GM21737 (cell line): Measurements from ENCODE around the gene DNTTIP2.
"Not testable (repeated sequence)": the region's sequence is repeated elsewhere in the genome, so short reads cannot be mapped to it uniquely, and the experiment has no call there.

Experiments used
- ATAC-seq: cut with Tn5 transposase; IDR thresholded peaks from one replicate; pipeline ENCODE4 v1.9.1; 2021; ENCODE audit warnings: mild to moderate bottlenecking, moderate library complexity; ENCODE audit not compliant: unreplicated experiment

Gene DNTTIP2

DNA sequence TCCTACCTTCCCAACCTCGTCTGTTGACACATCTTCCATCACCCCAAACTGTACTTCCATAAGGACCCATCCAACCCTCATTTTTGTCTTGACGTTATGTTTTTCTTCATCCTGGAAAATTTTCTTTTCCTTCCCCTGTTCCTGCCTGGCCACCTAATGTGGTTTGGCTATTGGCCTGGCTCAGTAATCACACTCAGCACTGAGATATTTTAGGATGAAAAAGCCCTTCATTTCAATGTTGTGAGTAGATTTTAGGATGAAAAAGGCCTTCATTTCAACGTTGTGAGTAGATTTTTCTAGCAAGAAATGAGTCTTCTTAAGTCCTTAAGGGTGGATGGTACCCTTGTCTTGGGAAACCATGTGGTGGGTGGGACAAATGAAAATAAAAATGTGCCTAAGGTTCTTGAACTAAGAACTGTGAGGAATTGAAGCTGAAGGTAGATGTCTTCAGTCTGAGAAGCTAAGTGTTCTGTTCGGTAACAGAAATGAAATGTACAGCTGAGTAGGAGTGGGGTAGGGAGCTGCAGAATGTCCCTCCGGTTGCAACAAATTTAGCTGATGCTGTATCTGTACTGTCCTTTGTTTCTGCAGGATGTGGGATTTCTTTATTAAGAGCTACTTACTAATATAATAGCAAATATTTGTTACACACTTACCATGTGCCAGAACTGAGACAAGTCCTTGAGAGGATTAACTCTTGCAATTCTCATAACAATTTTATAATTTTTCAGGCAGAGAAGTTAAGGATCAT, 36.1 kb downstream of the DNTTIP2 start:
- ATAC-seq = no peak

DNA sequence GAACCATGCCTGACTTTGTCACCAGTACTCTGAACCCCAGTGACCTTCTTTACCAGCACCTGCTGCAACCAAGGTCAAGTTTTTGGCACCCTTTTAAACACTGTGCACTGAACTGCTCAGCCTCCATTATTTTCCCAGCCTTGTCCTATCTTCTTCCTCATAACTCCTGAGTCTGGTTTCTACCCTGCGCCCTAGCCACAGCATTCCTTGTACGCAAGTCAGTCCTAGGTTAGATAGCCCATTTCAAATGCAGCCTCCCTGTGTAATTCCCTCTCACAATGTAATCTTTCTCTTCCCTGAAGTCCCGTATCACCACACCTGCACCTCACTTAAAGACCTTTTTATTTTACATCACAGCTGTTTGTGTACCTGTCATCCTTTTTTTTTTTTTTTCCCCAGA, 37.2 kb downstream of the DNTTIP2 start:
- ATAC-seq = no peak

- no peak for ATAC-seq
Observed at GRCh38 chr1:93840956-93841482, 38.0 kb downstream of the DNTTIP2 start.

GRCh38 chr1:93839753-93840152, 39.3 kb downstream of the DNTTIP2 start:
- no peak for ATAC-seq

- ATAC-seq = no peak
Observed at GRCh38 chr1:93839307-93839706, 39.7 kb downstream of the DNTTIP2 start.

DNA sequence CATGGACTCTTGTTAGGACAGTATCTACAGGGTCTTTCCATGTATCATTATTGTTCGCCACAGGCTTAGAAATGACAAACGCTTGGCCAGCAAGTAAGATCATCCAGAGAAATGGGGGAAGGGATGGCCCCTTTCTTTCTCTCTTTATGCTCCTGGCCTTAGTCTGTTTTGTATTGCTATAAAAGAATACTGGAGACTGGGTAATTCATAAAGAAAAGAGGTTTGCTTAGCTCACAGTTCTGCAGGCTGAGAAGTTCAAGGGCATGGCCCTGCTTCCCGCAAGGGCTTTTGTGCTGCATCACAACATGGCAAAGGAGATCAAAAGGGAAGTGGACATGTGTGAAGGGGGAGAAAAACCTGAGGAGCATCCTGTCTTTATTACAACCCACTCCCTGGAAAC, 41.0 kb downstream of the DNTTIP2 start:
- ATAC-seq = no peak

- not testable (repeated sequence) for ATAC-seq
Observed at GRCh38 chr1:93833293-93833692, 45.7 kb downstream of the DNTTIP2 start.

DNA sequence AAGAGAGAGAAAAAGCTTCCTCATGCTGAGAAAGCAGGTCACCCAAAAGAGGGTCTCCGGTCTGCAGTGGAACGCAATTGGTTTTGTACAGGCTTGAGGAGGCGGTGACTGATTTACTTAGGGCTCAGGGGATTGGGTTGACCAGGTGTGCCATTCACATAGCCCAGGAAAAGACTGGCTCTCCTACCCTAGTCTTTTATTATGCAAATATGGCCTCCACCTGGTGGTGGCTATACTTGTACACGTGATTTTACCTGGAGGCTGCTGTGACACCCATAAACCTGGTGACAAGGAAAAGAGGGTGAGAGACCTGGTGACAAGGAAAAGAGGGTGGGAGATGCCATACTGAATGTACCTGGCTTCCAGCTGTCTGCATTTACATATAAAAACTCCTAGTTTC, 49.9 kb downstream of the DNTTIP2 start:
- ATAC-seq = no peak

- no peak for ATAC-seq
Observed at GRCh38 chr1:93828367-93828755, 50.6 kb downstream of the DNTTIP2 start.

- no peak for ATAC-seq
Observed at GRCh38 chr1:93827633-93828366, 51.2 kb downstream of the DNTTIP2 start.

GRCh38 chr1:93827128-93827527, 51.9 kb downstream of the DNTTIP2 start:
- no peak for ATAC-seq

DNA sequence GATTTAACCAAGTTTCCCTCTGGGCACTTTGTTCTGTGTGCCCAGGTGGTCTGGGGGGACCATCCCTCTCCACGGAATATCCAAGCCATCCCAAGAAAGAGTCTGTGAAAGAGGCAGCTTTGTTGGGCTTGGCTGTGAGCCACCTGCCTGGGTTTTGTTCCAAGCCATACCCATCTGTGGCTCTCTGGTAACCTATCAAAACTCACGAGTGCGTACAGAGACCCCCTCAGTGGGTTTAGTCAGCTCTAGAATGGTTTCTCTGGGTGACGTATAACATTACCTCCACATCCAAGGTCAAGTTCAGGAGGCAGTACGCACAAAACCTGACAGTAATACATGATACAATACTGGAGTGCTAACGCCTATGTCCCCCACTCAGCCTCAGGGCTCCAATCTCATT, 54.2 kb downstream of the DNTTIP2 start:
- no peak for ATAC-seq

DNA sequence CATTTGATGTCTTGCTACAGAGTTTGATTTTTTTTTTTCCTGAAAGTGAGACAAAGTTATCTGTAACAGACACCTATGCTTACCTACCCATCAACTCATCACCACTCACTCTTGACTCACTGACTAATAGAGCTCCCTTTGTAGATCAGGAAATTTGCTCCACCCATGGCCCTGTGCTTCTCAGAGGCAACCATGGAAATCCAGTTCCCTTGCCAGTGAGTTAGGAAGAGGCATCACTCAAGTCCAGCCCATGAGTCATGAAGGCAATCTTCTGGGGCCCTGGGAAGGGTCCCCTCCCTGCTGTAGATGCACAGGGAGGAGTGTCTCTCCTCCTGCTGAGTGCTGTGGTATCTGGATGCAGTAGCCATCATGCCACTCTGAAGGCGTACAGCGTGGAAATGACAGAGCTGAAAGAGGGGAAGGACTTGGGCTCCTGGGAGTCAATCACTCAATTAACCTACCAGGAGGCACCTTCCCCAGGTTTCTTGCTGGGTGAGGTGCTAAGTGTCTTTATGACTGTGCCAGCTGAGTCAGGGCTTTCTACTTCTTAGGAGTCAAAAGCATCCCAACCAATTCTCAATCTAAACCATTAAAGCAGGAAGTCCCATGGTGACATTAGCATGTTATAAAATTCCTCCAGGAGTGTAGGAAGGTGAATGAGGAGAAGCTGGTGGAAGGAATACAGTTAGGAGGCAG, 56.1 kb downstream of the DNTTIP2 start:
- no peak for ATAC-seq

GRCh38 chr1:93821423-93822144, 57.4 kb downstream of the DNTTIP2 start:
- no peak for ATAC-seq

GRCh38 chr1:93820554-93821422, 58.2 kb downstream of the DNTTIP2 start:
- ATAC-seq = no peak

- ATAC-seq = no peak
Observed at GRCh38 chr1:93818570-93818959, 60.4 kb downstream of the DNTTIP2 start.

GRCh38 chr1:93817819-93818569, 61.0 kb downstream of the DNTTIP2 start:
- no peak for ATAC-seq

- ATAC-seq = no peak
Observed at GRCh38 chr1:93816970-93817678, 61.9 kb downstream of the DNTTIP2 start.
